Nephron progenitor cell (in vitro differentiated cells): ENCODE data around the gene PIERCE2.

Experiments
- DNase-seq: peaks from one replicate; pipeline ENCODE4 v3.0.0; 2021
- H3K27ac Mint-ChIP-seq: 2 replicates; pipeline ENCODE4 v1.8.0; 2021; ENCODE audit warnings: mild to moderate bottlenecking, moderate library complexity, mixed read lengths
- H3K27me3 Mint-ChIP-seq: 2 replicates; pipeline ENCODE4 v1.8.0; 2021; ENCODE audit warnings: mild to moderate bottlenecking, low read depth, mixed read lengths; ENCODE audit not compliant: poor library complexity
- H3K36me3 Mint-ChIP-seq: 2 replicates; pipeline ENCODE4 v1.8.0; 2021; ENCODE audit warnings: low read depth, mixed read lengths
- H3K4me1 Mint-ChIP-seq: 2 replicates; pipeline ENCODE4 v1.8.0; 2021; ENCODE audit warnings: mixed read lengths
- H3K4me3 Mint-ChIP-seq: 2 replicates; pipeline ENCODE4 v1.8.0; 2021; ENCODE audit warnings: mild to moderate bottlenecking, moderate library complexity, mixed read lengths
- H3K9me3 Mint-ChIP-seq: 2 replicates; pipeline ENCODE4 v1.8.0; 2021; ENCODE audit warnings: mild to moderate bottlenecking, moderate library complexity, mixed read lengths
- CTCF ChIP-seq: fragments of 200-600 bp; sonication (generic); IDR thresholded peaks from 2 replicates; pipeline ENCODE4 v1.5.0; 2021; ENCODE audit warnings: antibody characterized with exemption

The PIERCE2 gene

DNA sequence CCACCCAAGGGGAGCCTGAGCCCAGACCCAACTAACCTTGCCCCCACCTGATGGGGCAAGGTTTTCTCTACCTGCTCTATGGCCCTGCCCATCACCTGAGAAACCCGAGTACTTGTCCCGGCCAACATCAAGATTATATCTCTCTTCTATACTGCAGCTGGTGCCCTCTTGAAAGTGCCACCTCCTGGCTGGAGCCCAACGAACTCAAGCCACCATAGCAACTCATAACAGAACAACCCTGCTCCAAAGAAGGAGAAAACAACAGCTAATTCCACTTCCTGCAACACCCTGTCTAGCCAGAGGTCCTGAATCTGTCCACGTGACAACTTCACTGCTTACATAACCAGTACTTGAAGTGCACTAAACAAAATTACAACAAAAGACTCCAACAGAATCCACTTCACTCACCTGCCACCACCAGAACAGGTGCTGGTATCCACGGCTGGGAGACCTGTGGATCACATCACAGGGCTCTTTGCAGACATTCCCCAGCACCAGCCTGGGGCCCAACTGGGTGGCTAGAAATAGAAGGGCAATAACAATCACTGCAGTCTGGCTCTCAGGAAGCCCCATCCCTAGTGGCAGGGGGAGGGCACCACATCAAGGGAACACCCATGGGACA, 49.2 kb downstream of the PIERCE2 start:
- no peak for TF ChIP-seq CTCF
- Mint-ChIP-seq H3K9me3 (peaks cover 67% of the 10 kb centered on the region), H3K4me3 (no peak overlapping the region), H3K4me1 (no peaks in the 10 kb centered on the region), H3K27ac (no peak overlapping the region), H3K27me3 (no peaks in the 10 kb centered on the region), H3K36me3 (peaks cover 62% of the 10 kb centered on the region)
- no peak for DNase-seq

- no peak overlapping the region for H3K4me3 Mint-ChIP-seq
- peaks cover 77% of the 10 kb centered on the region for H3K36me3 Mint-ChIP-seq
- H3K27me3 Mint-ChIP-seq, result no peaks in the 10 kb centered on the region
- H3K27ac Mint-ChIP-seq, result no peak overlapping the region
- H3K9me3 Mint-ChIP-seq, result peaks cover 76% of the 10 kb centered on the region
- H3K4me1 Mint-ChIP-seq, result no peaks in the 10 kb centered on the region
- no peak for DNase-seq
- TF ChIP-seq CTCF, result no peak
These were observed 53.2 kb downstream of the PIERCE2 start for GRCh38 chr15:55461447-55461846.

- H3K4me1 Mint-ChIP-seq, result no peaks in the 10 kb centered on the region
- H3K4me3 Mint-ChIP-seq, result no peak overlapping the region
- no peak for TF ChIP-seq CTCF
- no peaks in the 10 kb centered on the region for H3K27me3 Mint-ChIP-seq
- no peak overlapping the region for H3K27ac Mint-ChIP-seq
- H3K36me3 Mint-ChIP-seq, result peaks cover 30% of the 10 kb centered on the region
- no peak for DNase-seq
- H3K9me3 Mint-ChIP-seq, result peaks cover 13% of the 10 kb centered on the region
These were observed 60.0 kb downstream of the PIERCE2 start for GRCh38 chr15:55468321-55468720.
